H1 (cell line): ENCODE data around the gene WIPI1. TPM values are rescaled to one million over a fixed set of nuclear protein-coding genes. Genes with fewer than 3 reads are reported as not detected.

Source experiments
- CTCF ChIA-PET: fragments of 300-600 bp; sonication (Branson Sonifier 250); formaldehyde crosslinking; loops from one replicate; lab custom pipeline; 2021; ENCODE audit not compliant: partially characterized antibody; lab: Charles Lee
- POLR2A ChIA-PET: fragments of 300-600 bp; sonication (Branson Sonifier 250); formaldehyde crosslinking; loops from one replicate; lab custom pipeline; 2021; ENCODE audit warnings: inconsistent platforms; ENCODE audit not compliant: partially characterized antibody; lab: Charles Lee
- DNase-seq, 2 experiments: peaks; one replicate each; pipeline versions ENCODE4 v3.0.0 to v3.0.0-alpha.2; 2010 to 2022; ENCODE audit warnings: low spot score in 2 of 2, low read depth in 1 of 2, mixed read lengths in 1 of 2
- FAIRE-seq: peaks from 2 replicates; lab custom pipeline; 2011; peaks lifted over from hg19 to GRCh38; lab: Jason Lieb, UNC
- H2AFZ ChIP-seq: 2 replicates; pipeline ENCODE4 v1.8.1; 2012; ENCODE audit warnings: low read length, inconsistent platforms
- H2AK5ac ChIP-seq: 2 replicates; pipeline ENCODE4 v1.6.1; 2013; ENCODE audit warnings: low read depth, low read length
- H2BK120ac ChIP-seq: replicated peaks from 2 replicates; pipeline ENCODE3; 2013; ENCODE audit warnings: low read depth, low read length, inconsistent platforms
- H2BK12ac ChIP-seq: 2 replicates; pipeline ENCODE4 v1.6.1; 2013; ENCODE audit warnings: low read depth, low read length
- H2BK15ac ChIP-seq: 2 replicates; pipeline ENCODE4 v1.6.1; 2013; ENCODE audit warnings: low read length
- H2BK20ac ChIP-seq: 2 replicates; pipeline ENCODE4 v1.6.1; 2013; ENCODE audit warnings: low read length
- H2BK5ac ChIP-seq: 2 replicates; pipeline ENCODE4 v1.6.1; 2013; ENCODE audit warnings: low read depth, low read length
- H3K14ac ChIP-seq: 2 replicates; pipeline ENCODE4 v1.6.1; 2013; ENCODE audit warnings: inconsistent platforms; ENCODE audit not compliant: insufficient read length
- H3K18ac ChIP-seq: 2 replicates; pipeline ENCODE4 v1.6.1; 2013; ENCODE audit warnings: low read length; ENCODE audit errors: extremely low read depth
- H3K23ac ChIP-seq: 2 replicates; pipeline ENCODE4 v1.6.1; 2013; ENCODE audit warnings: inconsistent platforms; ENCODE audit not compliant: insufficient read length
- H3K23me2 ChIP-seq: 2 replicates; pipeline ENCODE4 v1.6.1; 2013; ENCODE audit warnings: low read depth, low read length
- H3K27ac ChIP-seq: 2 replicates; pipeline ENCODE4 v1.6.1; 2011; ENCODE audit warnings: low read depth, low read length, inconsistent platforms
- H3K27me3 ChIP-seq, 4 experiments: replicated peaks in 1 of 4; 1 replicate in 1 of 4; 2 replicates in 3 of 4; pipeline versions ENCODE4 v1.6.1 to v1.8.1; 2011 to 2013; ENCODE audit warnings: low read length in 3 of 4, mild to moderate bottlenecking in 3 of 4, inconsistent platforms in 2 of 4, mixed read lengths in 2 of 4, moderate library complexity in 1 of 4; ENCODE audit not compliant: control insufficient read depth in 3 of 4, insufficient read depth in 3 of 4; ENCODE audit errors: extremely low read depth in 1 of 4
- H3K36me3 ChIP-seq, 4 experiments: 2 replicates each; pipeline versions ENCODE4 v1.6.1 to v1.8.1; 2011 to 2013; ENCODE audit warnings: mild to moderate bottlenecking in 4 of 4, low read length in 3 of 4, moderate library complexity in 2 of 4, control low read depth in 1 of 4, inconsistent platforms in 1 of 4; ENCODE audit not compliant: insufficient read depth in 4 of 4, control insufficient read depth in 2 of 4
- H3K4ac ChIP-seq: replicated peaks from 2 replicates; pipeline ENCODE3; 2013; ENCODE audit warnings: low read length, low read depth, mixed read lengths, inconsistent platforms; ENCODE audit not compliant: insufficient read length
- H3K4me1 ChIP-seq, 4 experiments: replicated peaks in 1 of 4; 1 replicate in 1 of 4; 2 replicates in 3 of 4; pipeline versions ENCODE4 v1.6.1 to v1.8.1; 2011 to 2013; ENCODE audit warnings: low read length in 3 of 4, inconsistent platforms in 2 of 4, mixed read lengths in 1 of 4; ENCODE audit not compliant: insufficient read depth in 4 of 4, control insufficient read depth in 3 of 4
- H3K4me2 ChIP-seq, 2 experiments: 2 replicates each; pipeline versions ENCODE4 v1.6.1 to v1.8.1; 2011 to 2013; ENCODE audit warnings: low read depth in 2 of 2, low read length in 2 of 2, control low read depth in 1 of 2, inconsistent platforms in 1 of 2, mild to moderate bottlenecking in 1 of 2; ENCODE audit not compliant: insufficient read depth in 1 of 2
- H3K4me3 ChIP-seq, 4 experiments: fragments of 200-600, 300-600 bp in 1 of 4; sonication (generic), shearing (Covaris generic), sonication (Bioruptor Twin) in 1 of 4; 2 replicates each; pipeline versions ENCODE4 v1.5.1 to v1.8.1; 2011 to 2016; ENCODE audit warnings: low read length in 4 of 4, low read depth in 3 of 4, control low read depth in 2 of 4, inconsistent platforms in 2 of 4, mild to moderate bottlenecking in 2 of 4, mixed read lengths in 1 of 4, moderate library complexity in 1 of 4; ENCODE audit not compliant: insufficient read depth in 2 of 4; ENCODE audit errors: extremely low read depth in 1 of 4
- H3K56ac ChIP-seq: replicated peaks from 2 replicates; pipeline ENCODE3; 2013; ENCODE audit warnings: low read depth, mild to moderate bottlenecking, mixed read lengths, low read length, inconsistent platforms; ENCODE audit not compliant: insufficient read length
- H3K79me1 ChIP-seq: 2 replicates; pipeline ENCODE4 v1.6.1; 2013; ENCODE audit warnings: low read depth, low read length, control low read depth
- H3K79me2 ChIP-seq, 2 experiments: 2 replicates each; pipeline versions ENCODE4 v1.6.1 to v1.8.1; 2012 to 2013; ENCODE audit warnings: low read length in 2 of 2, mild to moderate bottlenecking in 2 of 2, inconsistent platforms in 1 of 2; ENCODE audit not compliant: insufficient read depth in 2 of 2, control insufficient read depth in 1 of 2
- H3K9ac ChIP-seq, 4 experiments: replicated peaks in 1 of 4; 1 replicate in 1 of 4; 2 replicates in 3 of 4; pipeline versions ENCODE4 v1.6.1 to v1.8.1; 2011 to 2013; ENCODE audit warnings: low read depth in 3 of 4, low read length in 3 of 4, control low read depth in 2 of 4, mild to moderate bottlenecking in 2 of 4, moderate library complexity in 2 of 4, inconsistent platforms in 1 of 4; ENCODE audit errors: extremely low read depth in 1 of 4
- H3K9me3 ChIP-seq, 2 experiments: 2 replicates each; pipeline versions ENCODE4 v1.6.1 to v1.8.1; 2012 to 2013; ENCODE audit warnings: mild to moderate bottlenecking in 2 of 2, moderate library complexity in 2 of 2, control low read depth in 1 of 2, inconsistent platforms in 1 of 2, low read depth in 1 of 2, low read length in 1 of 2, mixed read lengths in 1 of 2; ENCODE audit not compliant: insufficient read depth in 2 of 2
- H4K20me1 ChIP-seq, 2 experiments: replicated peaks in 1 of 2; 2 replicates each; pipeline versions ENCODE3 to v1.8.1; 2011 to 2013; ENCODE audit warnings: inconsistent platforms in 2 of 2, low read length in 2 of 2, mild to moderate bottlenecking in 1 of 2; ENCODE audit not compliant: insufficient read depth in 2 of 2, control insufficient read depth in 1 of 2
- H4K5ac ChIP-seq: 2 replicates; pipeline ENCODE4 v1.6.1; 2013; ENCODE audit warnings: low read length, low read depth, mixed read lengths, inconsistent platforms; ENCODE audit not compliant: insufficient read length
- H4K8ac ChIP-seq: 2 replicates; pipeline ENCODE4 v1.8.0; 2013; ENCODE audit warnings: mild to moderate bottlenecking, moderate library complexity, low read length, inconsistent platforms; ENCODE audit not compliant: insufficient read depth; ENCODE audit errors: extremely low read depth
- H4K91ac ChIP-seq: replicated peaks from 2 replicates; pipeline ENCODE3; 2013; ENCODE audit warnings: low read length, mixed read lengths, inconsistent platforms; ENCODE audit not compliant: insufficient read length
- BRCA1 ChIP-seq: IDR thresholded peaks from 2 replicates; pipeline ENCODE4 v1.6.1; 2012; ENCODE audit warnings: low read depth, low read length, improper control_type of control experiment
- GTF2F1 ChIP-seq: IDR thresholded peaks from 2 replicates; pipeline ENCODE4 v1.6.1; 2012; ENCODE audit warnings: low read depth, low read length, improper control_type of control experiment, borderline replicate concordance
- POLR2A ChIP-seq, 2 experiments: IDR thresholded peaks; 1 replicate in 1 of 2; 2 replicates in 1 of 2; pipeline ENCODE4 v1.6.1; 2011; ENCODE audit warnings: low read depth in 2 of 2, low read length in 2 of 2, mild to moderate bottlenecking in 2 of 2; ENCODE audit errors: control extremely low read depth in 1 of 2
- RAD21 ChIP-seq, 2 experiments: IDR thresholded peaks in 1 of 2; conservative IDR thresholded peaks in 1 of 2; 2 replicates each; pipeline ENCODE4 v1.6.1; 2011; ENCODE audit warnings: low read depth in 2 of 2, low read length in 2 of 2, improper control_type of control experiment in 1 of 2, inconsistent platforms in 1 of 2, mild to moderate bottlenecking in 1 of 2, moderate library complexity in 1 of 2
- RBBP5 ChIP-seq: IDR thresholded peaks from 2 replicates; pipeline ENCODE4 v1.7.1; 2012; ENCODE audit warnings: low read depth, mild to moderate bottlenecking, inconsistent platforms, low read length, moderate library complexity, borderline replicate concordance
- RFX5 ChIP-seq: IDR thresholded peaks from 2 replicates; pipeline ENCODE4 v1.6.1; 2011; ENCODE audit warnings: low read depth, low read length, improper control_type of control experiment, borderline replicate concordance
- SAP30 ChIP-seq: fragments of 300-600 bp; sonication (generic); IDR thresholded peaks from 2 replicates; pipeline ENCODE4 v1.7.1; 2012; ENCODE audit warnings: low read length, moderate library complexity, mild to moderate bottlenecking, inconsistent platforms; ENCODE audit not compliant: insufficient read depth, insufficient replicate concordance
- TAF1 ChIP-seq: IDR thresholded peaks from 2 replicates; pipeline ENCODE4 v1.6.1; 2011; ENCODE audit warnings: mild to moderate bottlenecking, low read depth, low read length
- WGBS, 2 experiments: shearing (Covaris generic) in 1 of 2; methylation state at CpG; one replicate each; pipeline versions ENCODE4 v1.1.6 to v1.1.7; 2013 to 2015; ENCODE audit warnings: low lambda C conversion rate in 2 of 2, mixed read lengths in 2 of 2, inconsistent platforms in 1 of 2, low coverage in 1 of 2, missing lambda C conversion rate in 1 of 2; ENCODE audit not compliant: insufficient replicate concordance in 2 of 2, insufficient coverage in 1 of 2, insufficient read length in 1 of 2; ENCODE audit errors: extremely low coverage in 1 of 2, missing lambda C conversion rate in 1 of 2; 5-methylcytosine and 5-hydroxymethylcytosine counted together
- polyA plus RNA-seq, 7 experiments: library from polyadenylated mRNA; depleted of rRNA in 3 of 7; stranded (reverse) in 5 of 7; unstranded in 2 of 7; fragments of >200 nt in 5 of 7; fragments of 200-250 nt in 2 of 7; gene quantifications; 1 replicate in 5 of 7; 2 replicates in 1 of 7; 4 replicates in 1 of 7; pipeline versions ENCODE4 v1.2.1 to v1.2.3, GENCODE V29; 2011 to 2013; ENCODE audit warnings: missing spikeins in 2 of 7, mixed read lengths in 2 of 7
- total RNA-seq: library from RNA; stranded (reverse); fragmentation: NEBNext Ultra II Directional; extraction: Animal tissue kit (Norgen Biotek cat#: 25700); gene quantifications from 2 replicates; pipeline ENCODE4 v1.2.1, GENCODE V29; 2021
- TF ChIP-seq, protein P1 (sequence below): IDR thresholded peaks from 2 replicates; pipeline ENCODE4 v1.6.1; 2011; ENCODE audit warnings: low read depth, mild to moderate bottlenecking, low read length; ENCODE audit not compliant: insufficient read depth
- TF ChIP-seq, protein P2 (sequence below): IDR thresholded peaks from 2 replicates; pipeline ENCODE4 v1.6.1; 2011; ENCODE audit warnings: low read length, improper control_type of control experiment

Gene WIPI1
- total and polyA plus RNA-seq, 2 of the 8 experiments (the other 6 are each of a cell fraction or from before 2014, with no cell fraction given) = 16.6 to 17.4 TPM

DNA sequence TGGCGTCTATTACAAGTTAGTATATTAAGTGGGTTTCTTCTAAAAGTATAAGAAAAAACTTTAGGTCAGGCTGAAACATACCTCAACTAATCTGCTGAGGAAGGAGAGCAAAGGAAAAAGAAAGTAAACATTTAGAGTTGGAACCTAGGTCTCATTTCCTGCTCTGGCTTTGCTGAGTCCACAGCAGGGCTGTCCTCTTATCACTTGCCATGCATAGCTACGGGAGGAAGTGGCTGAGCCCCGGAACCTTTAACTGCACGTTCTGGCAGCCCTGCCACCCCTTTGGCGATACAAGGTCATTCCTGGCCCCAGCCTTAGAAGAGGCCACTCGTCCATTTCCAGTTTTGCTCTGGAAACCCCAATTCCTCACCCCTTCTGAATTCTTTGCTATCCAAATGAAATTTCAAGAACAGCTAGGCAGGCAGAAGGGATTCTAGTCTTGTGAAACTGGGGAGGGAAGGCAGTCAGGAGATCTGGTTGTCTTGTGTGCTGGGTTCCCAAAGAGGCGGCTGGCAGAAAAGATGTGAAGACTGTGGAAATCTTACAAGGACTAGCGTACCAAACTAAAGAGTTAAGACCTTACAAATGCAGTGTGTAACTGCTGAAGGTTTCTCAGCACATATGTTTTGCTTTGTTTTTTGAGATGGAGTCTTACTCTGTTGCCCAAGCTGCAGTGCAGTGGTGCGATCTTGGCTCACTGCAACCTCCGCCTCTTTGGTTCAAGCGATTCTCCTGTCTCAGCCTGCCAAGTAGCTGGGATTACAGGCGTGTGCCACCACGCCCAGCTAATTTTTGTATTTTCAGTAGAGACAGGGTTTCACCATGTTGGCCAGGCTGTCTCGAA is 19.1 kb downstream of the WIPI1 start:
- Histone ChIP-seq H3K9ac (no peak overlapping the region), H3K56ac (no peak overlapping the region), H3K18ac (no peak overlapping the region), H3K9me3 (no peaks in the 10 kb centered on the region), H2BK12ac (no peak overlapping the region), H3K79me2 (no peaks in the 10 kb centered on the region), H3K4me2 (no peak overlapping the region), H2BK5ac (no peak overlapping the region), H3K4me3 (no peak overlapping the region), H4K20me1 (no peaks in the 10 kb centered on the region), H3K27ac (no peak overlapping the region), H2AFZ (no peak overlapping the region), H3K36me3 (no peaks in the 10 kb centered on the region; a peak in 1 of 8 replicates), H2BK20ac (no peak overlapping the region), H3K4ac (no peak overlapping the region), H3K23ac (no peak overlapping the region), H2BK120ac (no peak overlapping the region), H3K27me3 (no peaks in the 10 kb centered on the region), H4K8ac (no peak overlapping the region), H3K23me2 (no peaks in the 10 kb centered on the region), H4K5ac (no peak overlapping the region), H3K4me1 (peaks cover 0 to 4% (median 0%) of the 10 kb centered on the region in 4 experiments; a peak in 2 of 7 replicates), H3K79me1 (no peaks in the 10 kb centered on the region), H4K91ac (no peak overlapping the region), H3K14ac (no peak overlapping the region), H2AK5ac (no peak overlapping the region), H2BK15ac (no peak overlapping the region)
- DNase-seq (no peak), FAIRE-seq (no peak)
- POLR2A ChIA-PET = interaction anchor here (0.6 kb wide), 1 partner anchor 48 kb away, joined by 3 read pairs; no protein-coding TSS in a partner anchor
- CTCF ChIA-PET = interaction anchor here (0.6 to 9.3 kb wide), 15 partner anchors 6 to 805 kb away, joined by 3 to 98 read pairs (median 5); no protein-coding TSS in a partner anchor
- WGBS, 2 experiments = 90% methylated on average over 14 of the region's 14 CpGs; no CpG with 5 or more reads in 1 of the 2 experiments
- no peak for TF ChIP-seq POLR2A (IDR thresholded peaks at IDR 0.05; ENCODE audit: control extremely low read depth in 1 of 2, low read depth in 2 of 2, low read length in 2 of 2)
- TF ChIP-seq, protein P1, sequence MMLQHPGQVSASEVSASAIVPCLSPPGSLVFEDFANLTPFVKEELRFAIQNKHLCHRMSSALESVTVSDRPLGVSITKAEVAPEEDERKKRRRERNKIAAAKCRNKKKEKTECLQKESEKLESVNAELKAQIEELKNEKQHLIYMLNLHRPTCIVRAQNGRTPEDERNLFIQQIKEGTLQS = no peak
- no peak for TF ChIP-seq BRCA1
- TF ChIP-seq RAD21 (IDR thresholded peaks at IDR 0.05 in 1 of 2, conservative IDR thresholded peaks at IDR 0.05 in 1 of 2; ENCODE audit: low read depth in 2 of 2, low read length in 2 of 2) = no peak
- no peak for TF ChIP-seq RBBP5
- TF ChIP-seq TAF1 = no peak
- TF ChIP-seq, protein P2, sequence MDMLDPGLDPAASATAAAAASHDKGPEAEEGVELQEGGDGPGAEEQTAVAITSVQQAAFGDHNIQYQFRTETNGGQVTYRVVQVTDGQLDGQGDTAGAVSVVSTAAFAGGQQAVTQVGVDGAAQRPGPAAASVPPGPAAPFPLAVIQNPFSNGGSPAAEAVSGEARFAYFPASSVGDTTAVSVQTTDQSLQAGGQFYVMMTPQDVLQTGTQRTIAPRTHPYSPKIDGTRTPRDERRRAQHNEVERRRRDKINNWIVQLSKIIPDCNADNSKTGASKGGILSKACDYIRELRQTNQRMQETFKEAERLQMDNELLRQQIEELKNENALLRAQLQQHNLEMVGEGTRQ = no peak
- no peak for TF ChIP-seq GTF2F1
- no peak for TF ChIP-seq RFX5
- no peak for TF ChIP-seq SAP30
